PC-3 (cell line): Measurements from ENCODE around the gene KCNIP4. TPM values are rescaled to one million over a fixed set of nuclear protein-coding genes. Genes with fewer than 3 reads are reported as not detected.

Experiments used
- ATAC-seq: fragments of 200-7000 bp; cut with Tn5 transposase; 2 replicates; pipeline ENCODE4 v1.9.1; 2020; ENCODE audit warnings: mild to moderate bottlenecking, moderate library complexity
- BruUV-seq: library from RNA; stranded (reverse); fragments of 400-500 nt; replicated peaks from 2 replicates; lab custom pipeline; 2021; lab: Mats Ljungman, UMichigan
- CTCF ChIA-PET: fragments of 300-600 bp; sonication (Branson Sonifier 250); formaldehyde crosslinking; loops from one replicate; lab custom pipeline; 2022; ENCODE audit warnings: antibody characterized with exemption; lab: Charles Lee
- POLR2A ChIA-PET: fragments of 300-600 bp; sonication (Branson Sonifier 250); formaldehyde crosslinking; loops from one replicate; lab custom pipeline; 2022; ENCODE audit warnings: antibody characterized with exemption; ENCODE audit not compliant: unreplicated experiment; lab: Charles Lee
- DNase-seq: peaks from one replicate; pipeline ENCODE4 v3.0.0-alpha.2; 2015
- H2AFZ ChIP-seq: fragments of 300-600 bp; sonication (generic); 2 replicates; pipeline ENCODE4 v1.6.0; 2016; ENCODE audit warnings: antibody characterized with exemption, low read length
- H3F3A ChIP-seq: fragments of 300-600 bp; sonication (generic); one replicate; pipeline ENCODE4 v1.6.0; 2017; ENCODE audit warnings: antibody characterized with exemption, low read length, control low read depth, mild to moderate bottlenecking; ENCODE audit not compliant: unreplicated experiment
- H3K27ac ChIP-seq: fragments of 300-600 bp; sonication (generic); 2 replicates; pipeline ENCODE4 v1.5.1; 2016; ENCODE audit warnings: mild to moderate bottlenecking, low read length
- H3K27me3 ChIP-seq: fragments of 300-600 bp; sonication (generic); 2 replicates; pipeline ENCODE4 v1.6.1; 2016; ENCODE audit warnings: low read length, mixed read lengths
- H3K36me3 ChIP-seq: fragments of 300-600 bp; sonication (generic); 2 replicates; pipeline ENCODE4 v1.6.1; 2016; ENCODE audit warnings: low read depth, mixed run types, low read length, mixed read lengths
- H3K4me1 ChIP-seq: fragments of 300-600 bp; sonication (generic); 2 replicates; pipeline ENCODE4 v1.5.1; 2016; ENCODE audit warnings: low read length; ENCODE audit not compliant: insufficient read depth
- H3K4me2 ChIP-seq: fragments of 300-600 bp; sonication (generic); 2 replicates; pipeline ENCODE4 v1.6.0; 2016; ENCODE audit warnings: low read length
- H3K4me3 ChIP-seq: fragments of 300-600 bp; sonication (generic); 2 replicates; pipeline ENCODE4 v1.5.1; 2016; ENCODE audit warnings: mild to moderate bottlenecking, low read length, mixed read lengths
- H3K79me2 ChIP-seq: fragments of 300-600 bp; sonication (generic); 2 replicates; pipeline ENCODE4 v1.6.1; 2017; ENCODE audit warnings: low read length, mixed read lengths
- H3K9ac ChIP-seq: fragments of 300-600 bp; sonication (generic); 2 replicates; pipeline ENCODE4 v1.6.0; 2016; ENCODE audit warnings: mild to moderate bottlenecking, low read length
- H3K9me2 ChIP-seq: fragments of 300-600 bp; sonication (generic); replicated peaks from 2 replicates; pipeline ENCODE4 v1.6.1; 2016; ENCODE audit warnings: mixed run types, low read length, mixed read lengths
- H3K9me3 ChIP-seq: fragments of 300-600 bp; sonication (generic); 2 replicates; pipeline ENCODE4 v1.6.1; 2016; ENCODE audit warnings: low read length, mixed read lengths
- H4K20me1 ChIP-seq: fragments of 300-600 bp; sonication (generic); 2 replicates; pipeline ENCODE4 v1.6.1; 2016; ENCODE audit warnings: low read length, mixed read lengths
- CTCF ChIP-seq: fragments of 300-600 bp; sonication (generic); conservative IDR thresholded peaks from 2 replicates; pipeline ENCODE4 v1.5.1; 2017; ENCODE audit warnings: antibody characterized with exemption, low read depth, mild to moderate bottlenecking, low read length
- EZH2 ChIP-seq: fragments of 300-600 bp; sonication (generic); IDR thresholded peaks from one replicate; pipeline ENCODE4 v1.6.1; 2017; ENCODE audit warnings: antibody characterized with exemption, mild to moderate bottlenecking, low read length; ENCODE audit not compliant: unreplicated experiment
- EZH2phosphoT487 ChIP-seq: fragments of 300-600 bp; sonication (generic); IDR thresholded peaks from 2 replicates; pipeline ENCODE4 v1.6.1; 2018; ENCODE audit warnings: mild to moderate bottlenecking, antibody characterized with exemption, low read length, borderline replicate concordance
- intact Hi-C: fragments of 100-400 bp; cut with micrococcal nuclease; formaldehyde crosslinking; loops from 2 replicates; pipeline ENCODE4 v1.9.0; 2023
- total RNA-seq: library from RNA; depleted of rRNA; stranded (reverse); fragments of >200 nt; gene quantifications from 2 replicates; pipeline ENCODE4 v1.2.3, GENCODE V29; 2014

The KCNIP4 gene
- total RNA-seq, 1 experiment from 2014 or later, result not detected

GRCh38 chr4:21507439-21507838 lies 441.1 kb downstream of the KCNIP4 start:
- Histone ChIP-seq H3K27me3 (peaks cover 14% of the 10 kb centered on the region), H3K4me2 (no peak overlapping the region), H4K20me1 (no peaks in the 10 kb centered on the region), H3F3A (no peaks in the 10 kb centered on the region), H3K4me1 (no peaks in the 10 kb centered on the region), H2AFZ (no peak overlapping the region), H3K27ac (no peak overlapping the region), H3K9me3 (no peaks in the 10 kb centered on the region), H3K9ac (no peak overlapping the region), H3K36me3 (no peaks in the 10 kb centered on the region), H3K4me3 (no peak overlapping the region), H3K9me2 (no peaks in the 10 kb centered on the region), H3K79me2 (no peaks in the 10 kb centered on the region)
- ATAC-seq (peak; percentile 70), DNase-seq (peak; percentile 21)
- POLR2A ChIA-PET, result interaction anchor here (0.6 kb wide), 1 partner anchor 51 kb away, joined by 3 read pairs; no protein-coding TSS in a partner anchor
- intact Hi-C loops, result loop anchor here (1.0 kb wide), 1 partner anchor 261 kb away; no protein-coding TSS in a partner anchor
- CTCF ChIA-PET, result interaction anchor here (0.5 to 0.6 kb wide), 2 partner anchors 271 to 1050 kb away, joined by 3 to 6 read pairs; no protein-coding TSS in a partner anchor
- TF ChIP-seq EZH2 (no peak), CTCF (peak; percentile 54), EZH2phosphoT487 (no peak)
- no TSS peak for BruUV-seq

DNA sequence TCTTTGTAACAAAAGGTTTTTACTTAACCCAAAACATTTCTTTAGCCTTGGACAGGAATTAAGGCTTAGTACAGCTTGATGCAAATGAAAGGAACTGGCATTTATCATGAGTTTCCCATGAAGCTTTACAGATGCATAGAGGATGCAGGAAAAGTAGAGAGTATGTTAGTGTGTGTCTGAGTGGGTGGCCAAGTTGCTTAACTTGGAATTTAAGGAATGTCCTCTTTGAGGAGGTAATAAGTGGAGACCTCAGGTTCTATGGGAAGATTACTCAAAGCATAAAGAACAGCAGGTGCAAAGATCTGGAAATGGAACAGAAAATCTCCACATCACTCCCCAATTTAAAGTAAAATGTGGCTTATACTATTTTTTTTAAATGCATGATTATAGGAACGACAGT lies 457.9 kb downstream of the KCNIP4 start:
- H3K9me2 ChIP-seq, result no peaks in the 10 kb centered on the region
- intact Hi-C loops, result no loop called here
- H3K4me3 ChIP-seq, result no peak overlapping the region
- ChIA-PET CTCF (no interaction called here), POLR2A (no interaction called here)
- no peak overlapping the region for H3K4me2 ChIP-seq
- no peak overlapping the region for H2AFZ ChIP-seq
- TF ChIP-seq EZH2, result no peak
- no peak for TF ChIP-seq CTCF
- TF ChIP-seq EZH2phosphoT487, result no peak
- no TSS peak for BruUV-seq
- no peaks in the 10 kb centered on the region for H3K36me3 ChIP-seq
- no peaks in the 10 kb centered on the region for H3K9me3 ChIP-seq
- no peaks in the 10 kb centered on the region for H3K27me3 ChIP-seq
- no peaks in the 10 kb centered on the region for H4K20me1 ChIP-seq
- no peak overlapping the region for H3K27ac ChIP-seq
- H3K79me2 ChIP-seq, result no peaks in the 10 kb centered on the region
- no peak overlapping the region for H3K9ac ChIP-seq
- DNase-seq (no peak), ATAC-seq (no peak)
- H3K4me1 ChIP-seq, result no peaks in the 10 kb centered on the region
- no peaks in the 10 kb centered on the region for H3F3A ChIP-seq

- Histone ChIP-seq H3K36me3 (no peaks in the 10 kb centered on the region), H3K9me3 (no peaks in the 10 kb centered on the region), H3K4me3 (no peak overlapping the region), H3K9ac (no peak overlapping the region), H3K79me2 (no peaks in the 10 kb centered on the region), H2AFZ (no peak overlapping the region), H4K20me1 (no peaks in the 10 kb centered on the region), H3K4me2 (no peak overlapping the region), H3K27ac (no peak overlapping the region), H3K27me3 (peaks cover 26% of the 10 kb centered on the region), H3F3A (no peaks in the 10 kb centered on the region), H3K4me1 (no peaks in the 10 kb centered on the region), H3K9me2 (no peaks in the 10 kb centered on the region)
- no TSS peak for BruUV-seq
- ATAC-seq (no peak), DNase-seq (peak; percentile 26)
- ChIA-PET CTCF (no interaction called here), POLR2A (no interaction called here)
- intact Hi-C loops, result no loop called here
- TF ChIP-seq CTCF (no peak), EZH2 (no peak), EZH2phosphoT487 (no peak)
Measured at GRCh38 chr4:21476757-21477156, 471.8 kb downstream of the KCNIP4 start.
